ENCODE results near the gene MTHFSD. TPM values are rescaled to one million over a fixed set of nuclear protein-coding genes. Genes with fewer than 3 reads are reported as not detected.

MTHFSD gene
- total and polyA plus RNA-seq, 2 experiments from 2014 or later: 11.5 to 21.5 TPM

- Histone ChIP-seq H3K27ac (no peak overlapping the region), H3K4me3 (no peak overlapping the region), H3K79me2 (no peaks in the 10 kb centered on the region), H3K9me2 (replicated peaks; ENCODE audit: insufficient read depth) (no peaks in the 10 kb centered on the region), H3K27me3 (peaks cover 4% of the 10 kb centered on the region), H4K20me1 (ENCODE audit: insufficient read depth, poor library complexity, severe bottlenecking) (no peaks in the 10 kb centered on the region), H3K4me1 (ENCODE audit: insufficient read depth) (no peaks in the 10 kb centered on the region), H2AFZ (no peak overlapping the region), H3K9me3 (ENCODE audit: low read depth) (no peaks in the 10 kb centered on the region), H3K4me2 (no peak overlapping the region), H3K36me3 (replicated peaks; ENCODE audit: insufficient read depth, low read depth) (no peaks in the 10 kb centered on the region)
- DNase-seq (ENCODE audit: low spot score): no peak
- WGBS (ENCODE audit: low lambda C conversion rate, missing lambda C conversion rate): 59% methylated on average over 12 of the region's 12 CpGs
- TF ChIP-seq EZH2 (IDR thresholded peaks at IDR 0.05; ENCODE audit: borderline replicate concordance) (no peak), CTCF (IDR thresholded peaks at IDR 0.05; ENCODE audit: poor library complexity) (no peak), EZH2phosphoT487 (IDR thresholded peaks at IDR 0.05; ENCODE audit: low read depth, severe bottlenecking, unreplicated experiment) (no peak)
Measured at GRCh38 chr16:86525696-86526095, 29.3 kb downstream of the MTHFSD start.

GRCh38 chr16:86524029-86524428, 31.0 kb downstream of the MTHFSD start:
- Histone ChIP-seq H4K20me1 (ENCODE audit: insufficient read depth, poor library complexity, severe bottlenecking) (no peaks in the 10 kb centered on the region), H3K4me2 (no peak overlapping the region), H3K4me1 (ENCODE audit: insufficient read depth) (peaks cover 6% of the 10 kb centered on the region), H3K9me2 (replicated peaks; ENCODE audit: insufficient read depth) (no peaks in the 10 kb centered on the region), H3K79me2 (no peaks in the 10 kb centered on the region), H3K27me3 (peaks cover 12% of the 10 kb centered on the region), H3K27ac (no peak overlapping the region), H3K9me3 (ENCODE audit: low read depth) (no peaks in the 10 kb centered on the region), H2AFZ (no peak overlapping the region), H3K36me3 (replicated peaks; ENCODE audit: insufficient read depth, low read depth) (no peaks in the 10 kb centered on the region), H3K4me3 (no peak overlapping the region)
- TF ChIP-seq EZH2 (IDR thresholded peaks at IDR 0.05; ENCODE audit: borderline replicate concordance) (no peak), EZH2phosphoT487 (IDR thresholded peaks at IDR 0.05; ENCODE audit: low read depth, severe bottlenecking, unreplicated experiment) (no peak), CTCF (IDR thresholded peaks at IDR 0.05; ENCODE audit: poor library complexity) (no peak)
- 74% methylated on average over 6 of the region's 6 CpGs for WGBS (ENCODE audit: low lambda C conversion rate, missing lambda C conversion rate)
- no peak for DNase-seq (ENCODE audit: low spot score)

GRCh38 chr16:86523166-86523740, 31.8 kb downstream of the MTHFSD start:
- no peaks in the 10 kb centered on the region for H4K20me1 ChIP-seq (ENCODE audit: insufficient read depth, poor library complexity, severe bottlenecking)
- TF ChIP-seq EZH2phosphoT487 (IDR thresholded peaks at IDR 0.05; ENCODE audit: low read depth, severe bottlenecking, unreplicated experiment) (no peak), CTCF (IDR thresholded peaks at IDR 0.05; ENCODE audit: poor library complexity) (no peak), EZH2 (IDR thresholded peaks at IDR 0.05; ENCODE audit: borderline replicate concordance) (no peak)
- peaks cover 17% of the 10 kb centered on the region for H3K27me3 ChIP-seq
- H3K36me3 ChIP-seq (replicated peaks; ENCODE audit: insufficient read depth, low read depth): no peaks in the 10 kb centered on the region
- no peak for DNase-seq (ENCODE audit: low spot score)
- H3K4me3 ChIP-seq: no peak overlapping the region
- peaks cover 6% of the 10 kb centered on the region for H3K4me1 ChIP-seq (ENCODE audit: insufficient read depth)
- H3K9me3 ChIP-seq (ENCODE audit: low read depth): no peaks in the 10 kb centered on the region
- no peak overlapping the region for H3K4me2 ChIP-seq
- no peak overlapping the region for H2AFZ ChIP-seq
- H3K27ac ChIP-seq: no peak overlapping the region
- 69% methylated on average over 5 of the region's 5 CpGs for WGBS (ENCODE audit: low lambda C conversion rate, missing lambda C conversion rate)
- H3K79me2 ChIP-seq: no peaks in the 10 kb centered on the region
- H3K9me2 ChIP-seq (replicated peaks; ENCODE audit: insufficient read depth): no peaks in the 10 kb centered on the region
